HG02678 (cell line): Measurements from ENCODE around the gene AFF1.
A peak's percentile ranks its signal among the peaks of the same experiment; 100 is the strongest.
"Not testable (repeated sequence)": the region's sequence is repeated elsewhere in the genome, so short reads cannot be mapped to it uniquely, and the experiment has no call there.

ENCODE experiments used
- ATAC-seq: cut with Tn5 transposase; IDR thresholded peaks from one replicate; pipeline ENCODE4 v1.9.1; 2021; ENCODE audit warnings: mild to moderate bottlenecking, moderate library complexity; ENCODE audit not compliant: unreplicated experiment

The AFF1 gene

GRCh38 chr4:87051121-87051713, 116.4 kb downstream of the AFF1 start:
- no peak for ATAC-seq

GRCh38 chr4:87052615-87053014, 117.8 kb downstream of the AFF1 start:
- ATAC-seq: no peak

- no peak for ATAC-seq
Observed at GRCh38 chr4:87053176-87053658, 118.4 kb downstream of the AFF1 start.

- no peak for ATAC-seq
Observed at GRCh38 chr4:87053802-87054767, 119.3 kb downstream of the AFF1 start.

- no peak for ATAC-seq
Observed at GRCh38 chr4:87054900-87055299, 120.1 kb downstream of the AFF1 start.

- no peak for ATAC-seq
Observed at GRCh38 chr4:87055311-87055710, 120.5 kb downstream of the AFF1 start.

- no peak for ATAC-seq
Observed at GRCh38 chr4:87056881-87057280, 122.1 kb downstream of the AFF1 start.

GRCh38 chr4:87057835-87058355, 123.1 kb downstream of the AFF1 start:
- ATAC-seq: no peak

GRCh38 chr4:87058356-87059073, 123.7 kb downstream of the AFF1 start:
- ATAC-seq: peak; percentile 39

- no peak for ATAC-seq
Observed at GRCh38 chr4:87060957-87061356, 126.1 kb downstream of the AFF1 start.

- ATAC-seq: no peak
Observed at GRCh38 chr4:87065021-87065420, 130.2 kb downstream of the AFF1 start.

GRCh38 chr4:87066403-87067123, 131.8 kb downstream of the AFF1 start:
- no peak for ATAC-seq

- ATAC-seq: no peak
Observed at GRCh38 chr4:87067124-87067885, 132.5 kb downstream of the AFF1 start.

GRCh38 chr4:87068583-87069021, 133.8 kb downstream of the AFF1 start:
- no peak for ATAC-seq

GRCh38 chr4:87069037-87069742, 134.4 kb downstream of the AFF1 start:
- no peak for ATAC-seq

GRCh38 chr4:87071401-87071800, 136.6 kb downstream of the AFF1 start:
- no peak for ATAC-seq

GRCh38 chr4:87072545-87072944, 137.7 kb downstream of the AFF1 start:
- not testable (repeated sequence) for ATAC-seq

- peak; percentile 88 for ATAC-seq
Observed at GRCh38 chr4:87073199-87074120, 138.6 kb downstream of the AFF1 start.
